ENCODE data around the gene RPS3A.
"Not testable (repeated sequence)": the region's sequence is repeated elsewhere in the genome, so short reads cannot be mapped to it uniquely, and the experiment has no call there.

Gene RPS3A

DNA sequence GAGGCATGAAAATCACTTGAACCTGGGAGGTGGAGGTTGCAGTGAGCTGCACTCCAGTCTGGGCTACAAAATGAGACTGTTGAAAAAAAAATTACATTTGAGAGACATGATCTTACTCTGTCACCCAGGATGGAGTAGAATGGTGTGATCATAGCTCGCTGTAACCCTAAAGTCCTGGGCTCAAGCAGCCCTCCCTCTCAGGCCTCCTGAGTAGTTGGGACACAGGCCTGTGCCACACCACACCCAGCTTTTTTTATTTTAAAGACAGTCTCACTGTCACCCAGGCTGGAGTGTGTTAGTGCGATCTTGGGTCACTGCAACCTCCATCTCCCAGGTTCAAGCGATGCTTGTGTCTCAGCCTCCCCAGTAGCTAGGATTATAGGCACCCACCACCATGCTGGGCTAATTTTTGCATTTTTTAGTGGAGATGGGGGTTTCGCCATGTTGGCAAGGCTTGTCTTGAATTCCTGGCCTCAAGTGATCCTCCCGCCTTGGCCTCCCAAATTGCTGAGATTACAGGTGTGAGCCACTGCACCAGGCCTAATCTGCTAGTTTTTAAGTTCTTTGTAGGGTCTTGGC is 6.1 kb downstream of the RPS3A start:
- H3K9ac ChIP-seq = no peak overlapping the region; a peak in 1 of 22 replicates
- H3K9me3 ChIP-seq (replicated peaks in 1 of 11) = no peaks in the 10 kb centered on the region
- no peak for TF ChIP-seq Cebpa-rat (IDR thresholded peaks at IDR 0.05)
- H3K36me3 ChIP-seq = peaks cover 82 to 100% (median 97%) of the 10 kb centered on the region in 11 experiments
- no peaks in the 10 kb centered on the region for H3K27me3 ChIP-seq
- H3K4me1 ChIP-seq = peaks cover 13 to 33% (median 25%) of the 10 kb centered on the region in 10 experiments
- no peak overlapping the region for H3K4me3 ChIP-seq
- H4K20me1 ChIP-seq = peaks cover 70 to 100% (median 90%) of the 10 kb centered on the region in 11 experiments
- no peak overlapping the region for H3K4me2 ChIP-seq
- H3K27ac ChIP-seq = no peak overlapping the region

DNA sequence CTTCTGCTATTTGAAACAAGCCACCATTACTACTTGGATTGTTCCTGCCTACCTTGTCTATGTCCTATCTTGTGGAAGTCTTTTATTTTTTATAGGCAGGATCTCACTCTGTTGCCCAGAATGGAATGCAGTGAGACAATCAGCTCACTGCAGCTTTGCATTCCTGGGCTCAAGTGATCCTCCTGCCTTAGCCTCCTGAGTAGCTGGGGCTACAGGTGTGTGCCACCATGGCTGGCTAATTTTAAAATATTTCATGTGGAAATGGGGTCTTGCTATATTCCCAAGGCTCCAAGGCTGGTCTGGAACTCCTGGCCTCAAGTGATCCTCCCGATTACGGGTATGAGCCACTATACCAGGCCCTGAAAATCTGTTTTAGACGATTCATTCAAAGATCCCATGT is 7.6 kb downstream of the RPS3A start:
- TF ChIP-seq Cebpa-rat (IDR thresholded peaks at IDR 0.05) = no peak
- Histone ChIP-seq H3K36me3 (peaks cover 69 to 99% (median 89%) of the 10 kb centered on the region in 11 experiments), H3K4me3 (no peak overlapping the region), H4K20me1 (peaks cover 55 to 98% (median 77%) of the 10 kb centered on the region in 11 experiments), H3K4me2 (no peak overlapping the region), H3K4me1 (peaks cover 4 to 21% (median 13%) of the 10 kb centered on the region in 10 experiments; a peak in 15 of 20 replicates), H3K9me3 (replicated peaks in 1 of 11) (no peaks in the 10 kb centered on the region), H3K9ac (no peak overlapping the region), H3K27me3 (no peaks in the 10 kb centered on the region), H3K27ac (no peak overlapping the region)

DNA sequence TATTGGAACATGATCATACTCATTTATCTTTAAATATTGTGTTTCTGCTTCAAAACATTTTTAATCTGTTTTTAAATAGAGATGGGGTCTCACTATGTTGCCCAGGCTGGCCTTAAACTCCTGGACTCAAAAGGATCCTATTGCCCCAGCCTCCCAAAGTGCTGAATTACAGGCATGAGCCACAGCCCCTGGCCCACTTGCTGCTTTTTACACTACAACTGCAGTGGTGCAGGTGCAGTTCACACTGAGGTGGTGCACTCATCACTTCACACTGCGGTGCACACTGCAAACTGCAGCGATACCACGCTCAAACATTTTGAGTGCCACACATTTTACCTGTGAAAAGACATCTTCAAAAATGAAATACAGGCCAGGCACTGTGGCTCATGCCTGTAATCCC is 10.8 kb downstream of the RPS3A start:
- Histone ChIP-seq H4K20me1 (peaks cover 23 to 88% (median 60%) of the 10 kb centered on the region in 11 experiments; a peak in 21 of 22 replicates), H3K27me3 (no peaks in the 10 kb centered on the region), H3K36me3 (peaks cover 47 to 83% (median 68%) of the 10 kb centered on the region in 11 experiments), H3K4me1 (no peaks in the 10 kb centered on the region), H3K4me3 (no peak overlapping the region), H3K9ac (no peak overlapping the region), H3K4me2 (no peak overlapping the region), H3K27ac (no peak overlapping the region), H3K9me3 (replicated peaks in 1 of 11) (no peaks in the 10 kb centered on the region)
- TF ChIP-seq Cebpa-rat (IDR thresholded peaks at IDR 0.05) = no peak

DNA sequence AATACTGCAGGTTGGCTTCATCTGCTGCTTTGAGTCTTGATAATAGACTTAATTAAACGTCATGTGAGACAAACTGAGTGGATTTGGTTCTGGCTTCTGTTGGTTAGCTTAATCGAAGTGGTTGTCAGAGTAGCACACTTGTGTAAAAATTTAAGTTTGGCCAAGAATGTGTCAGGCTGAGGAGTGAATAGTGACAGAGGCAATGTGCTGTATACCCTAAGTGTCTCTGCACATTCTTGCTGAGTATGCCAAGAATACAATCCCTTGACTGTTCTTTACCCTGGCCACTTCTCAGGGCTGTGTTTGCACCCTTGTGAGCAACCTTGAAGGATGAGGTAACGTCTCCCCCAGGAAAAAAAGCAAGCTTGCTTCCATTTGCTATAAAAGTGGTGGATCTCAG is 14.9 kb downstream of the RPS3A start:
- no peak overlapping the region for H3K27ac ChIP-seq

DNA sequence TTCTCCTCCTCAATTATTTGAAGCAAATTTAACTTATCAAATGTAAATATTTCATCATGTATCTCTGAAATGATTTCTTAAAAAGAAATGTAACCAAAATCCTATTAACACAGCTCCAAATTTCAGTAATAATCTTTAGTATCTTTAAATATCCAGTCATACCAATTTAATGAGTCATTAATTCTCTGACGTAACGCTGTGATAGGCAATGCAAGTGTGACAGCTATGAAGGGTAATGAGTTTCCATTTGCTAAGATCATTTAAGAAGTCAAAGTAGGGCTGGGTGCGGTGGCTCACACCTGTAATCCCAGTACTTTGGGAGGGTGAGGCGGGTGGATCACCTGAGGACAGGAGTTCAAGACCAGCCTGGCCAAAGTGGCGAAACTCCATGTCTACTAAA is 15.6 kb downstream of the RPS3A start:
- Histone ChIP-seq H3K9ac (no peak overlapping the region), H3K27ac (no peak overlapping the region), H3K9me3 (replicated peaks in 1 of 11) (no peaks in the 10 kb centered on the region), H4K20me1 (peaks cover 0 to 43% (median 20%) of the 10 kb centered on the region in 11 experiments; a peak in 11 of 22 replicates), H3K4me3 (no peak overlapping the region), H3K27me3 (no peaks in the 10 kb centered on the region), H3K4me2 (no peak overlapping the region), H3K4me1 (peaks cover 0 to 3% (median 0%) of the 10 kb centered on the region in 10 experiments; a peak in 1 of 20 replicates), H3K36me3 (peaks cover 10 to 36% (median 28%) of the 10 kb centered on the region in 11 experiments; a peak in 20 of 22 replicates)
- no peak for TF ChIP-seq Cebpa-rat (IDR thresholded peaks at IDR 0.05)

More for the DNA sequence above, 14.9 kb downstream of the RPS3A start:
- H3K9ac ChIP-seq = no peak overlapping the region
- H3K4me1 ChIP-seq = peaks cover 0 to 3% (median 0%) of the 10 kb centered on the region in 10 experiments; a peak in 1 of 20 replicates
- H3K9me3 ChIP-seq (replicated peaks in 1 of 11) = no peaks in the 10 kb centered on the region
- no peak for TF ChIP-seq Cebpa-rat (IDR thresholded peaks at IDR 0.05)
- H3K4me2 ChIP-seq = no peak overlapping the region
- no peaks in the 10 kb centered on the region for H3K27me3 ChIP-seq
- H3K36me3 ChIP-seq = peaks cover 12 to 42% (median 34%) of the 10 kb centered on the region in 11 experiments; a peak in 20 of 22 replicates
- peaks cover 0 to 49% (median 27%) of the 10 kb centered on the region in 11 experiments; a peak in 11 of 22 replicates for H4K20me1 ChIP-seq
- H3K4me3 ChIP-seq = no peak overlapping the region

DNA sequence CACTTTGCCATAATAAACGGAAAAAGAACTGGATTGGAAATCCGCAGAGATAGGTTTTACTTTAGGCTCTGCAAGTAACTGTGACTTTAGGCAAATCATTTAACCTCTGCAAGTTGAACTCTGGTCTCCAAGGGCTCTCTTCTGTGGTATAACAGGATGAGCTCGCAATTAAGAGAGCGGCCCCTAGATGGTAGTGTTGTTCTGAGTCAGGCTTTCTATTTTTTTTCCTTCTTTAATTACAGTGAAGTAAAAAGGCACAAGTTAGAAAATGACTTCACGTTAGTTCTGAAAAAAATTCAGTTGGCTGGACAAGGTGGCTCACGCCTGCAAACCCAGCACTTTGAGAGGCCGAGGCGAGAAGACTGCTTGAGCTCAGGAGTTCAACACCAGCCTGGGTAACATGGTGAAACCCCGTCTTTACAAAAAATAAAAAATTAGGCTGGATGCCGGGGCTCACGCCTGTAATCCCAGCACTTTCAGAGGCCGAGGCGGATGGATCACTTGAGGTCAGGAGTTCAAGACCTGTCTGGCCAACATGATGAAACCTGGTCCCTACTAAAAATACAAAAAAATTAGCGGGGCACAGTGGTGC is 18.0 kb downstream of the RPS3A start:
- Histone ChIP-seq H3K4me1 (peaks cover 0 to 3% (median 0%) of the 10 kb centered on the region in 10 experiments; a peak in 1 of 20 replicates), H3K27ac (no peak overlapping the region), H3K4me2 (no peak overlapping the region)

DNA sequence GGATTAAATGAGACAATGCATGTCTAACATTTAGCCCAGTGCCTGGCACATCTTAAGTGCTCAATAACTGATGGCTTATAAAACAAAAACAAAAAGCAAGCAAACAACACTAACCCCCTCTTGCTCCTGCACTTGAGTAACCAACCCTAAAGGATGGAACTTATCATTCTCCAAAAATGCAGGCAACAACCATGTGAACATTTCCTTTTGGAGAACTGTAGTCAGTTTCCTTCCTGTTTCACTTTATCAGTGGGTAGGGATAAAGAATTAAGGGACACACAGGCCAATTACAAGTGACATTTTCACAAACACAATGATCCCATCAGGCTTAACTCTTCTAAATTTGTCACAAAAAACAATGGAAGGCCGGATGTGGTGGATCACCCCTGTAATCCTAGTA is 30.4 kb downstream of the RPS3A start:
- no peaks in the 10 kb centered on the region for H3K36me3 ChIP-seq
- H3K27me3 ChIP-seq = no peaks in the 10 kb centered on the region
- peaks cover 7 to 11% (median 9%) of the 10 kb centered on the region in 10 experiments; a peak in 17 of 20 replicates for H3K4me1 ChIP-seq
- H3K9me3 ChIP-seq (replicated peaks in 1 of 11) = no peaks in the 10 kb centered on the region
- no peak overlapping the region for H3K9ac ChIP-seq
- peak overlapping the region in 9 of 11 experiments; percentile 6 to 49 (median 27); a peak in 15 of 22 replicates for H3K4me2 ChIP-seq
- H3K4me3 ChIP-seq = no peak overlapping the region
- no peak for TF ChIP-seq Cebpa-rat (IDR thresholded peaks at IDR 0.05)
- H3K27ac ChIP-seq = no peak overlapping the region
- H4K20me1 ChIP-seq = no peaks in the 10 kb centered on the region

More for the DNA sequence above, 18.0 kb downstream of the RPS3A start:
- Histone ChIP-seq H3K4me3 (no peak overlapping the region), H3K27me3 (no peaks in the 10 kb centered on the region), H3K36me3 (peaks cover 4 to 14% (median 10%) of the 10 kb centered on the region in 11 experiments; a peak in 16 of 22 replicates), H3K9ac (no peak overlapping the region), H3K9me3 (replicated peaks in 1 of 11) (no peaks in the 10 kb centered on the region), H4K20me1 (peaks cover 0 to 19% (median 0%) of the 10 kb centered on the region in 11 experiments; a peak in 7 of 22 replicates)
- no peak for TF ChIP-seq Cebpa-rat (IDR thresholded peaks at IDR 0.05)

DNA sequence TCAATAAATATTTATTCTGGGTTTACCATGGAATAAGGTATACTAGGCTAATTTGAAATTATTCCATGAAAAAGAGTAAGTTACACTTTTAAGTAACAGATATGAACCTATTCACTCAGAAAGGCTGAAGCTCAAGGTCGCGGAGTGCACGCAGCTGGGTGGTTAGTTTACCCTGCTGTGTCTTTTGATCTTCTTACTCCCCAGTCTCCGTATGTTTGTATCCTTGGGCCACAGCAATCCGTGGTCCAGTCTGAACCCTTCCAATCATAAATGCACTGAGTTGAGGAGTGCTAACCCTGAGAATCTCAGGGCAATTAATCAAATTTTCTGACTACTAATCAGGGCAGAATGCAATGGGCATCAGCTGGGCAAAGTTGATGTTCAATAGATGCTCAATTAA is 33.9 kb downstream of the RPS3A start:
- no peaks in the 10 kb centered on the region for H3K36me3 ChIP-seq
- H4K20me1 ChIP-seq = no peaks in the 10 kb centered on the region
- H3K4me1 ChIP-seq = peaks cover 7 to 11% (median 9%) of the 10 kb centered on the region in 10 experiments; a peak in 17 of 20 replicates
- TF ChIP-seq Cebpa-rat (IDR thresholded peaks at IDR 0.05) = no peak
- H3K4me2 ChIP-seq = no peak overlapping the region
- no peak overlapping the region for H3K4me3 ChIP-seq
- H3K9ac ChIP-seq = no peak overlapping the region
- H3K27me3 ChIP-seq = no peaks in the 10 kb centered on the region
- H3K9me3 ChIP-seq (replicated peaks in 1 of 11) = no peaks in the 10 kb centered on the region
- H3K27ac ChIP-seq = no peak overlapping the region

DNA sequence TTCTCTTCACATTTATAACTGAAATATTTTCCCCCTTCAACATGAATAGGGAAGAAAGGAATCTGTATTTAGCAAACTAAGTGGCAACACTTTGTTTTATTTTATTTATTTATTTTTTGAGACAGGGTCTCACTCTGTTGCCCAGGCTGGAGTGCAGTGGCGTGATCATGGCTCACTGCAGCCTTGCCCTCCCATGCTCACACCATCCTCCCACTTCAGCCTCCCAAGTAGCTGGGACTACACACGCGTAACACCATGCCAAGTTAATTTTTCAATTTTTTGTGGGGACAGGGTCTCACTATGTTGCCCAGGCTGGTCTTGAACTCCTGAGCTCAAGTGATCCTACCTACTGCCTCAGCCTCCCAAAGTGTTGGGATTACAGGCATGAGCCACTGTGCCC is 36.6 kb downstream of the RPS3A start:
- H3K36me3 ChIP-seq; H3K4me1 ChIP-seq; H3K9ac ChIP-seq; H3K27me3 ChIP-seq; H4K20me1 ChIP-seq; H3K27ac ChIP-seq; H3K9me3 ChIP-seq (replicated peaks in 1 of 11); H3K4me2 ChIP-seq; H3K4me3 ChIP-seq: not testable (repeated sequence)

Measured in BLaER1 treated with 17β-estradiol and CSF1 and Interleukin-3, amounts not matched to agents 10 nM and 100 nM (cell line).